HG03280 (cell line): ENCODE results near the gene SERPINB6.
"Not testable (repeated sequence)": the region's sequence is repeated elsewhere in the genome, so short reads cannot be mapped to it uniquely, and the experiment has no call there.

Experiments used
- ATAC-seq: cut with Tn5 transposase; IDR thresholded peaks from one replicate; pipeline ENCODE4 v1.9.1; 2021; ENCODE audit warnings: mild to moderate bottlenecking, moderate library complexity; ENCODE audit not compliant: unreplicated experiment

Gene SERPINB6

GRCh38 chr6:2971420-2972218 lies at the start of gene SERPINB6:
Gene SERPINB6, minus strand, starts transcription at chr6:2971567. Its CDS starts 12,235 bp downstream, at chr6:2959332.
- ATAC-seq: no peak

GRCh38 chr6:3019749-3020320 lies 48.5 kb upstream of the SERPINB6 start:
- no peak for ATAC-seq

- no peak for ATAC-seq
These were observed 47.7 kb upstream of the SERPINB6 start for GRCh38 chr6:3019065-3019464.

GRCh38 chr6:3017304-3017703 lies 45.9 kb upstream of the SERPINB6 start:
- no peak for ATAC-seq

- ATAC-seq: no peak
These were observed 45.3 kb upstream of the SERPINB6 start for GRCh38 chr6:3016473-3017280.

GRCh38 chr6:3015144-3015543 lies 43.8 kb upstream of the SERPINB6 start:
- ATAC-seq: no peak

GRCh38 chr6:3014675-3015066 lies 43.3 kb upstream of the SERPINB6 start:
- no peak for ATAC-seq

GRCh38 chr6:3013901-3014674 lies 42.7 kb upstream of the SERPINB6 start:
- ATAC-seq: no peak

- ATAC-seq: no peak
These were observed 42.1 kb upstream of the SERPINB6 start for GRCh38 chr6:3013486-3013885.

- ATAC-seq: no peak
These were observed 40.2 kb upstream of the SERPINB6 start for GRCh38 chr6:3011592-3011991.

- ATAC-seq: no peak
These were observed 39.8 kb upstream of the SERPINB6 start for GRCh38 chr6:3011158-3011557.

GRCh38 chr6:3009930-3010329 lies 38.6 kb upstream of the SERPINB6 start:
- no peak for ATAC-seq

GRCh38 chr6:3008712-3009265 lies 37.4 kb upstream of the SERPINB6 start:
- ATAC-seq: not testable (repeated sequence)

GRCh38 chr6:3007571-3007970 lies 36.2 kb upstream of the SERPINB6 start:
- ATAC-seq: no peak

GRCh38 chr6:3006476-3006875 lies 35.1 kb upstream of the SERPINB6 start:
- ATAC-seq: no peak

- ATAC-seq: no peak
These were observed 34.5 kb upstream of the SERPINB6 start for GRCh38 chr6:3005874-3006273.

- ATAC-seq: no peak
These were observed 33.7 kb upstream of the SERPINB6 start for GRCh38 chr6:3005077-3005476.

- not testable (repeated sequence) for ATAC-seq
These were observed 31.9 kb upstream of the SERPINB6 start for GRCh38 chr6:3003226-3003625.

GRCh38 chr6:3001773-3002293 lies 30.5 kb upstream of the SERPINB6 start:
- peak; percentile 35 for ATAC-seq

- no peak for ATAC-seq
These were observed 29.9 kb upstream of the SERPINB6 start for GRCh38 chr6:3001146-3001772.
